PC-3 (cell line): ENCODE results near the gene CSPG4. TPM values are rescaled to one million over a fixed set of nuclear protein-coding genes. Genes with fewer than 3 reads are reported as not detected.

Experiments used
- ATAC-seq: fragments of 200-7000 bp; cut with Tn5 transposase; 2 replicates; pipeline ENCODE4 v1.9.1; 2020; ENCODE audit warnings: mild to moderate bottlenecking, moderate library complexity
- BruUV-seq: library from RNA; stranded (reverse); fragments of 400-500 nt; replicated peaks from 2 replicates; lab custom pipeline; 2021; lab: Mats Ljungman, UMichigan
- CTCF ChIA-PET: fragments of 300-600 bp; sonication (Branson Sonifier 250); formaldehyde crosslinking; loops from one replicate; lab custom pipeline; 2022; ENCODE audit warnings: antibody characterized with exemption; lab: Charles Lee
- POLR2A ChIA-PET: fragments of 300-600 bp; sonication (Branson Sonifier 250); formaldehyde crosslinking; loops from one replicate; lab custom pipeline; 2022; ENCODE audit warnings: antibody characterized with exemption; ENCODE audit not compliant: unreplicated experiment; lab: Charles Lee
- DNase-seq: peaks from one replicate; pipeline ENCODE4 v3.0.0-alpha.2; 2015
- H2AFZ ChIP-seq: fragments of 300-600 bp; sonication (generic); 2 replicates; pipeline ENCODE4 v1.6.0; 2016; ENCODE audit warnings: antibody characterized with exemption, low read length
- H3F3A ChIP-seq: fragments of 300-600 bp; sonication (generic); one replicate; pipeline ENCODE4 v1.6.0; 2017; ENCODE audit warnings: antibody characterized with exemption, low read length, control low read depth, mild to moderate bottlenecking; ENCODE audit not compliant: unreplicated experiment
- H3K27ac ChIP-seq: fragments of 300-600 bp; sonication (generic); 2 replicates; pipeline ENCODE4 v1.5.1; 2016; ENCODE audit warnings: mild to moderate bottlenecking, low read length
- H3K27me3 ChIP-seq: fragments of 300-600 bp; sonication (generic); 2 replicates; pipeline ENCODE4 v1.6.1; 2016; ENCODE audit warnings: low read length, mixed read lengths
- H3K36me3 ChIP-seq: fragments of 300-600 bp; sonication (generic); 2 replicates; pipeline ENCODE4 v1.6.1; 2016; ENCODE audit warnings: low read depth, mixed run types, low read length, mixed read lengths
- H3K4me1 ChIP-seq: fragments of 300-600 bp; sonication (generic); 2 replicates; pipeline ENCODE4 v1.5.1; 2016; ENCODE audit warnings: low read length; ENCODE audit not compliant: insufficient read depth
- H3K4me2 ChIP-seq: fragments of 300-600 bp; sonication (generic); 2 replicates; pipeline ENCODE4 v1.6.0; 2016; ENCODE audit warnings: low read length
- H3K4me3 ChIP-seq: fragments of 300-600 bp; sonication (generic); 2 replicates; pipeline ENCODE4 v1.5.1; 2016; ENCODE audit warnings: mild to moderate bottlenecking, low read length, mixed read lengths
- H3K79me2 ChIP-seq: fragments of 300-600 bp; sonication (generic); 2 replicates; pipeline ENCODE4 v1.6.1; 2017; ENCODE audit warnings: low read length, mixed read lengths
- H3K9ac ChIP-seq: fragments of 300-600 bp; sonication (generic); 2 replicates; pipeline ENCODE4 v1.6.0; 2016; ENCODE audit warnings: mild to moderate bottlenecking, low read length
- H3K9me2 ChIP-seq: fragments of 300-600 bp; sonication (generic); replicated peaks from 2 replicates; pipeline ENCODE4 v1.6.1; 2016; ENCODE audit warnings: mixed run types, low read length, mixed read lengths
- H3K9me3 ChIP-seq: fragments of 300-600 bp; sonication (generic); 2 replicates; pipeline ENCODE4 v1.6.1; 2016; ENCODE audit warnings: low read length, mixed read lengths
- H4K20me1 ChIP-seq: fragments of 300-600 bp; sonication (generic); 2 replicates; pipeline ENCODE4 v1.6.1; 2016; ENCODE audit warnings: low read length, mixed read lengths
- EZH2 ChIP-seq: fragments of 300-600 bp; sonication (generic); IDR thresholded peaks from one replicate; pipeline ENCODE4 v1.6.1; 2017; ENCODE audit warnings: antibody characterized with exemption, mild to moderate bottlenecking, low read length; ENCODE audit not compliant: unreplicated experiment
- EZH2phosphoT487 ChIP-seq: fragments of 300-600 bp; sonication (generic); IDR thresholded peaks from 2 replicates; pipeline ENCODE4 v1.6.1; 2018; ENCODE audit warnings: mild to moderate bottlenecking, antibody characterized with exemption, low read length, borderline replicate concordance
- intact Hi-C: fragments of 100-400 bp; cut with micrococcal nuclease; formaldehyde crosslinking; loops from 2 replicates; pipeline ENCODE4 v1.9.0; 2023
- total RNA-seq: library from RNA; depleted of rRNA; stranded (reverse); fragments of >200 nt; gene quantifications from 2 replicates; pipeline ENCODE4 v1.2.3, GENCODE V29; 2014
- TF ChIP-seq, protein P1 (sequence below): fragments of 300-600 bp; sonication (generic); conservative IDR thresholded peaks from 2 replicates; pipeline ENCODE4 v1.5.1; 2017; ENCODE audit warnings: antibody characterized with exemption, low read depth, mild to moderate bottlenecking, low read length

Gene CSPG4
- total RNA-seq, 1 experiment from 2014 or later: 2.0 TPM

DNA sequence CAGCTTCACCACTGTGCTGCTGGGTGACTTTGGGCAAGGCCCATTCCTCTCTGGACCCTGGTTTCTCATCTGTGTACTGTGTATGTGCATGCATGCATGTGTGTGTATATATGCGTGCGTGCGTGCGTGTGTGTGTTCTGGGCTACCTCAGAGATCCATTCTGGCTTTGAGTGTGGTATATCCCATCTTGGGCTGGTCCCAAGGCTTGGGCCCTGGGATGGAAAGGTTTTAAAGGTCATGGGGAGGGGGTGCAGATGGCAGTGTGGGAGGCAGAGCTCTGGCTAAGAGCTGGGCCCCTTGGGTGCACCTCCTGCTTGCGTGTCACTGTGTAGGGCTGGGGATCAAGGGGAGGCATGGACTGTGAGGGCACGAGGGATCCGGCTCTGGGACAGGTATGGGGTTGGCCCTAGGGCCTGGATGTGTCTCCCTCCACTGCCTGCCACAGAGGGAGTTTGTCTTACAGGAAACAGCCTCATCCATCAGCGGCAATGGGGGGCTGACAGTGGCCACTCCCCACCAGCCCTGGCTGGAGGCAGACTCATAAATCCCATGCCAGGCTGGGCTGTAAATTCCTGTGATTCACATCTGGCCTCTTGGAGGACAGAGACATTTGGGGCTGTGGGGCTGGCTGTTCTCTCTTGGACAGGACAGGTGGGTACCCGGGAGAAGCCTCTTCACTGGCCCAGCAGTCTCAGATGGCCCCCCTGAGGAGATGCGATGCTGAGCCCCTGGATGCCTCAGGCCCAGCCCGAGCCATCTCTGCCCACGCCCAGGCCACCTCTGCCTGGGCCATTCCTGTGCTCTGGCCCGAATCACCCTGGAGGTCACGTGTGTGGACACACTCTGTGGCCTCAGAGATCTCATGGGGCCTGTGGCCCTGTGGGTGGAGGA lies 21.4 kb upstream of the CSPG4 start:
- H3K4me1 ChIP-seq: no peaks in the 10 kb centered on the region
- CTCF ChIA-PET: no interaction called here
- DNase-seq: no peak
- POLR2A ChIA-PET: no interaction called here
- H3K79me2 ChIP-seq: no peaks in the 10 kb centered on the region
- H3K4me3 ChIP-seq: no peak overlapping the region
- H3K9ac ChIP-seq: no peak overlapping the region
- no peaks in the 10 kb centered on the region for H3K36me3 ChIP-seq
- no peak overlapping the region for H3K4me2 ChIP-seq
- H2AFZ ChIP-seq: no peak overlapping the region
- intact Hi-C loops: no loop called here
- no peaks in the 10 kb centered on the region for H3K27me3 ChIP-seq
- H3F3A ChIP-seq: no peaks in the 10 kb centered on the region
- no peaks in the 10 kb centered on the region for H3K9me2 ChIP-seq
- H4K20me1 ChIP-seq: no peaks in the 10 kb centered on the region
- no peak for ATAC-seq
- BruUV-seq: no TSS peak
- no peak for TF ChIP-seq EZH2phosphoT487
- TF ChIP-seq, protein P1, sequence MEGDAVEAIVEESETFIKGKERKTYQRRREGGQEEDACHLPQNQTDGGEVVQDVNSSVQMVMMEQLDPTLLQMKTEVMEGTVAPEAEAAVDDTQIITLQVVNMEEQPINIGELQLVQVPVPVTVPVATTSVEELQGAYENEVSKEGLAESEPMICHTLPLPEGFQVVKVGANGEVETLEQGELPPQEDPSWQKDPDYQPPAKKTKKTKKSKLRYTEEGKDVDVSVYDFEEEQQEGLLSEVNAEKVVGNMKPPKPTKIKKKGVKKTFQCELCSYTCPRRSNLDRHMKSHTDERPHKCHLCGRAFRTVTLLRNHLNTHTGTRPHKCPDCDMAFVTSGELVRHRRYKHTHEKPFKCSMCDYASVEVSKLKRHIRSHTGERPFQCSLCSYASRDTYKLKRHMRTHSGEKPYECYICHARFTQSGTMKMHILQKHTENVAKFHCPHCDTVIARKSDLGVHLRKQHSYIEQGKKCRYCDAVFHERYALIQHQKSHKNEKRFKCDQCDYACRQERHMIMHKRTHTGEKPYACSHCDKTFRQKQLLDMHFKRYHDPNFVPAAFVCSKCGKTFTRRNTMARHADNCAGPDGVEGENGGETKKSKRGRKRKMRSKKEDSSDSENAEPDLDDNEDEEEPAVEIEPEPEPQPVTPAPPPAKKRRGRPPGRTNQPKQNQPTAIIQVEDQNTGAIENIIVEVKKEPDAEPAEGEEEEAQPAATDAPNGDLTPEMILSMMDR: no peak
- no peak for TF ChIP-seq EZH2
- no peak overlapping the region for H3K27ac ChIP-seq
- no peaks in the 10 kb centered on the region for H3K9me3 ChIP-seq

DNA sequence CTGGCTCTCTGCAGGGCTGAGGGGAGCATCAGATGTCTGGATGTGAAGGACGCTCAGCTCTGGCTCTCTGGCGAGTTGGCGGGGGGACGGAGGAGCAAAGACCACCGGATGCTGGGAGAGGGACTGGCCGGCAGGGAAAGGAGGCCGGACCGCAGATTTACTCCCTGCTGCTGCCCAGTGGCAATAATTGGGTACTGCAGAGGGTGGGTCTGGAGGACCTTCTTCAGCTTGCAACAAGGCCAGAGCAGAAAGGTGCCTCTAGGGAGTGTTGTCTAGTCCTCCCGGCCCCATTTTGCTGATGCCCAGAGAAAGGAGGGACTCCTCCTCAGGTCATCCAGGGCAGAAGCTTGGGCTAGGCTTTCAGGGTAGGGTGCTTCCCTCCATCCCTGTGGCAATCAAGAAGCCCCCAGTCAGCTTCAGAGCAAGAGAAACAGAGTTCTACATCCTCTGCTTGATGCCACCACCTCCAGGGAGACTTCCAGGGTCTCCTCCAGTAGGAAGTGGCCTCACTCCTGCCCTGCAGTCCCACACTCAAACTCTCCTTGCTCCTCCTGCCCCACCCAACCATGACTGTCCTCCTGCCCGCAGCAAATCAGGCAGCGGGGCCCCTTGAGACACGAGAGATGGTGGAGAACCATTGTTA lies 20.3 kb upstream of the CSPG4 start:
- Histone ChIP-seq H3K9ac (no peak overlapping the region), H3K9me2 (no peaks in the 10 kb centered on the region), H3K4me1 (no peaks in the 10 kb centered on the region), H4K20me1 (no peaks in the 10 kb centered on the region), H2AFZ (no peak overlapping the region), H3K79me2 (no peaks in the 10 kb centered on the region), H3K36me3 (no peaks in the 10 kb centered on the region), H3K9me3 (no peaks in the 10 kb centered on the region), H3F3A (no peaks in the 10 kb centered on the region), H3K4me3 (no peak overlapping the region), H3K27ac (no peak overlapping the region), H3K27me3 (no peaks in the 10 kb centered on the region), H3K4me2 (no peak overlapping the region)
- peak; percentile 73 for ATAC-seq
- CTCF ChIA-PET: interaction anchor here (0.7 to 0.8 kb wide), 2 partner anchors 9 to 47 kb away, joined by 4 read pairs; a partner anchor contains a TSS
- POLR2A ChIA-PET: interaction anchor here (0.6 kb wide), 1 partner anchor 279 kb away, joined by 3 read pairs; no protein-coding TSS in a partner anchor
- peak; percentile 71 for DNase-seq
- intact Hi-C loops: no loop called here
- TF ChIP-seq, protein P1: peak; percentile 65
- TF ChIP-seq EZH2phosphoT487: no peak
- no TSS peak for BruUV-seq
